Right kidney (tissue), 1 donor: ENCODE measurements around the gene RAD54L.
A peak's percentile ranks its signal among the peaks of the same experiment; 100 is the strongest.

ENCODE experiments used
- DNase-seq: peaks from one replicate; pipeline ENCODE4 v3.0.0-alpha.2; 2016

The RAD54L gene

GRCh38 chr1:46284597-46285564 is 37.3 kb downstream of the RAD54L start:
- DNase-seq = no peak

GRCh38 chr1:46285730-46286477 is 38.3 kb downstream of the RAD54L start:
- no peak for DNase-seq

- DNase-seq = no peak
These were observed 41.0 kb downstream of the RAD54L start for GRCh38 chr1:46288485-46289133.

GRCh38 chr1:46289134-46289494 is 41.6 kb downstream of the RAD54L start:
- no peak for DNase-seq

- no peak for DNase-seq
These were observed 42.4 kb downstream of the RAD54L start for GRCh38 chr1:46289976-46290375.

- no peak for DNase-seq
These were observed 47.7 kb downstream of the RAD54L start for GRCh38 chr1:46295306-46295705.

GRCh38 chr1:46298387-46298786 is 50.8 kb downstream of the RAD54L start:
- DNase-seq = no peak

GRCh38 chr1:46300673-46301405 is 53.3 kb downstream of the RAD54L start:
- peak; percentile 15 for DNase-seq

- DNase-seq = no peak
These were observed 53.8 kb downstream of the RAD54L start for GRCh38 chr1:46301406-46301807.

GRCh38 chr1:46301808-46302640 is 54.5 kb downstream of the RAD54L start:
- peak; percentile 91 for DNase-seq

- peak; percentile 93 for DNase-seq
These were observed 55.1 kb downstream of the RAD54L start for GRCh38 chr1:46302641-46303037.

GRCh38 chr1:46303038-46303871 is 55.7 kb downstream of the RAD54L start, which contains the start of the genes LRRC41 and UQCRH:
LRRC41 (minus strand) TSS chr1:46303616; CDS start chr1:46303322, 294 bp downstream.
UQCRH (plus strand) TSS chr1:46303698; CDS start chr1:46303767, 69 bp downstream.
- peak; percentile 98 for DNase-seq

GRCh38 chr1:46303872-46304326 is 56.3 kb downstream of the RAD54L start:
- DNase-seq = no peak

- no peak for DNase-seq
These were observed 58.6 kb downstream of the RAD54L start for GRCh38 chr1:46306159-46306530.

GRCh38 chr1:46309401-46310159 is 62.0 kb downstream of the RAD54L start:
- no peak for DNase-seq

GRCh38 chr1:46310321-46310720 is 62.8 kb downstream of the RAD54L start:
- no peak for DNase-seq

GRCh38 chr1:46315669-46316403 is 68.3 kb downstream of the RAD54L start:
- DNase-seq = no peak

GRCh38 chr1:46317323-46317722 is 69.8 kb downstream of the RAD54L start:
- DNase-seq = no peak
